Mononuclear cell (primary cell): ENCODE results near the gene CIAO3. TPM values are rescaled to one million over a fixed set of nuclear protein-coding genes. Genes with fewer than 3 reads are reported as not detected.
"Not testable (repeated sequence)": the region's sequence is repeated elsewhere in the genome, so short reads cannot be mapped to it uniquely, and the experiment has no call there.

Source experiments
- H3K27me3 ChIP-seq: 2 replicates; pipeline ENCODE4 v1.6.0; 2011; ENCODE audit warnings: low read length, control low read depth; ENCODE audit not compliant: insufficient read depth
- H3K4me1 ChIP-seq: 2 replicates; pipeline ENCODE4 v1.5.1; 2011; ENCODE audit warnings: mild to moderate bottlenecking, low read length, control low read depth; ENCODE audit not compliant: insufficient read depth
- H3K4me3 ChIP-seq: 2 replicates; pipeline ENCODE4 v1.5.1; 2011; ENCODE audit warnings: mild to moderate bottlenecking, low read length, moderate library complexity
- H3K9me3 ChIP-seq: 2 replicates; pipeline ENCODE4 v1.5.1; 2011; ENCODE audit warnings: low read depth, mild to moderate bottlenecking, control low read depth, low read length
- total RNA-seq: library from RNA; depleted of rRNA; stranded (reverse); fragments of >200 nt; gene quantifications from one replicate; pipeline ENCODE4 v1.2.3, GENCODE V29; 2012

CIAO3 gene
- total RNA-seq, 1 donor = 22.7 TPM

GRCh38 chr16:780296-780695, 39.5 kb upstream of the CIAO3 start:
- H3K27me3 ChIP-seq = no peaks in the 10 kb centered on the region
- no peak overlapping the region for H3K4me3 ChIP-seq

GRCh38 chr16:779561-779960, 38.8 kb upstream of the CIAO3 start:
- H3K27me3 ChIP-seq = no peaks in the 10 kb centered on the region

More at GRCh38 chr16:780296-780695, 39.5 kb upstream of the CIAO3 start:
- no peaks in the 10 kb centered on the region for H3K9me3 ChIP-seq
- no peaks in the 10 kb centered on the region for H3K4me1 ChIP-seq

GRCh38 chr16:778909-779527, 38.2 kb upstream of the CIAO3 start:
- no peaks in the 10 kb centered on the region for H3K9me3 ChIP-seq
- no peaks in the 10 kb centered on the region for H3K27me3 ChIP-seq
- no peak overlapping the region for H3K4me3 ChIP-seq
- no peaks in the 10 kb centered on the region for H3K4me1 ChIP-seq

More at GRCh38 chr16:779561-779960, 38.8 kb upstream of the CIAO3 start:
- no peak overlapping the region for H3K4me3 ChIP-seq
- no peaks in the 10 kb centered on the region for H3K4me1 ChIP-seq
- H3K9me3 ChIP-seq = no peaks in the 10 kb centered on the region

GRCh38 chr16:778447-778846, 37.6 kb upstream of the CIAO3 start:
- no peak overlapping the region for H3K4me3 ChIP-seq
- H3K9me3 ChIP-seq = no peaks in the 10 kb centered on the region
- no peaks in the 10 kb centered on the region for H3K27me3 ChIP-seq
- no peaks in the 10 kb centered on the region for H3K4me1 ChIP-seq

GRCh38 chr16:777826-778225, 37.0 kb upstream of the CIAO3 start:
- no peaks in the 10 kb centered on the region for H3K4me1 ChIP-seq
- no peaks in the 10 kb centered on the region for H3K9me3 ChIP-seq
- no peaks in the 10 kb centered on the region for H3K27me3 ChIP-seq

GRCh38 chr16:776824-777223, 36.0 kb upstream of the CIAO3 start:
- no peaks in the 10 kb centered on the region for H3K27me3 ChIP-seq
- H3K9me3 ChIP-seq = no peaks in the 10 kb centered on the region
- no peak overlapping the region for H3K4me3 ChIP-seq
- H3K4me1 ChIP-seq = no peaks in the 10 kb centered on the region

More at GRCh38 chr16:777826-778225, 37.0 kb upstream of the CIAO3 start:
- no peak overlapping the region for H3K4me3 ChIP-seq

GRCh38 chr16:776298-776697, 35.5 kb upstream of the CIAO3 start:
- not testable (repeated sequence) for H3K27me3 ChIP-seq, H3K4me1 ChIP-seq, H3K4me3 ChIP-seq, H3K9me3 ChIP-seq

GRCh38 chr16:775236-775796, 34.5 kb upstream of the CIAO3 start:
- Histone ChIP-seq H3K9me3 (no peaks in the 10 kb centered on the region), H3K4me1 (no peaks in the 10 kb centered on the region), H3K4me3 (no peak overlapping the region), H3K27me3 (no peaks in the 10 kb centered on the region)

- H3K9me3 ChIP-seq = no peaks in the 10 kb centered on the region
- H3K4me3 ChIP-seq = no peak overlapping the region
- no peaks in the 10 kb centered on the region for H3K27me3 ChIP-seq
- no peaks in the 10 kb centered on the region for H3K4me1 ChIP-seq
Observed at GRCh38 chr16:774086-775001, 33.5 kb upstream of the CIAO3 start.

GRCh38 chr16:772959-773358, 32.2 kb upstream of the CIAO3 start:
- Histone ChIP-seq H3K4me3 (no peak overlapping the region), H3K4me1 (no peaks in the 10 kb centered on the region), H3K9me3 (no peaks in the 10 kb centered on the region), H3K27me3 (no peaks in the 10 kb centered on the region)

- Histone ChIP-seq H3K9me3 (no peaks in the 10 kb centered on the region), H3K4me1 (no peaks in the 10 kb centered on the region), H3K4me3 (no peak overlapping the region), H3K27me3 (no peaks in the 10 kb centered on the region)
Observed at GRCh38 chr16:770411-770810, 29.6 kb upstream of the CIAO3 start.

GRCh38 chr16:769934-770333, 29.1 kb upstream of the CIAO3 start:
- Histone ChIP-seq H3K4me3 (no peak overlapping the region), H3K9me3 (no peaks in the 10 kb centered on the region), H3K4me1 (no peaks in the 10 kb centered on the region), H3K27me3 (no peaks in the 10 kb centered on the region)

- no peak overlapping the region for H3K4me3 ChIP-seq
Observed at GRCh38 chr16:769184-769784, 28.5 kb upstream of the CIAO3 start.

GRCh38 chr16:768428-768827, 27.6 kb upstream of the CIAO3 start:
- H3K4me3 ChIP-seq = no peak overlapping the region
- no peaks in the 10 kb centered on the region for H3K27me3 ChIP-seq
- H3K9me3 ChIP-seq = no peaks in the 10 kb centered on the region
- H3K4me1 ChIP-seq = no peaks in the 10 kb centered on the region

More at GRCh38 chr16:769184-769784, 28.5 kb upstream of the CIAO3 start:
- no peaks in the 10 kb centered on the region for H3K4me1 ChIP-seq
- H3K27me3 ChIP-seq = no peaks in the 10 kb centered on the region
- H3K9me3 ChIP-seq = no peaks in the 10 kb centered on the region

- H3K27me3 ChIP-seq = no peaks in the 10 kb centered on the region
- H3K9me3 ChIP-seq = no peaks in the 10 kb centered on the region
- no peak overlapping the region for H3K4me3 ChIP-seq
- no peaks in the 10 kb centered on the region for H3K4me1 ChIP-seq
Observed at GRCh38 chr16:767743-768235, 27.0 kb upstream of the CIAO3 start.
